Loucy (cell line): ENCODE measurements around the gene SREK1.

Experiments used
- CTCF ChIP-seq: fragments of 200-600 bp; sonication (generic); conservative IDR thresholded peaks from 2 replicates; pipeline ENCODE4 v1.5.1; 2014; ENCODE audit warnings: mild to moderate bottlenecking, antibody characterized with exemption, low read length
- EZH2phosphoT487 ChIP-seq: fragments of 200-600 bp; IDR thresholded peaks from 2 replicates; pipeline ENCODE4 v1.6.1; 2018; ENCODE audit warnings: antibody characterized with exemption, mild to moderate bottlenecking, moderate library complexity, borderline replicate concordance

- no peak for TF ChIP-seq CTCF
- TF ChIP-seq EZH2phosphoT487 = no peak
Measured at GRCh38 chr5:66230551-66230950, 86.5 kb downstream of the SREK1 start.
